ENCODE measurements around the gene RALB. TPM values are rescaled to one million over a fixed set of nuclear protein-coding genes. Genes with fewer than 3 reads are reported as not detected.

RALB gene
- total RNA-seq, 6 donors from 2014 or later = 23.0 to 85.8 (median 46.5) TPM

DNA sequence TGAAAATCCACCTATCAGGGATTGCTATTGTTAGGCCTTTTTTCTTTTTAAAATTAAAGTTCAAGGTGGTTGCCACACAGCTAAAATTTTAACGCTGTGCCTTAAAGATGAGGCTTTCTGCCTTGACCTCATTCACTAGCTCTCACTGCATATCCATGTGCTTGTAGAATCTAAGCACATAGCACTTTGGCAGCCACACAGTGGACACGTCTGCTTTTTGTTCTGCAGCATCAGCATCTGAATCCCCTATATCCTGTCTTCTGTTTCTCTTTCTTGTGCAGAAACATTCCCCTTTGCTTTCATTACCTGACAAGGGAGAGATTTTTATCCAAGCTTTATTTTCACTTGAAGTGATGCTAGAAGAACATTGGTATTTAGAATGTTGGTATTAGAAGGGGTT lies 38.1 kb downstream of the RALB start:
- WGBS, 2 donors = 79 to 88% methylated on average over 2 of the region's 2 CpGs
- no peak overlapping the region for H3K4me3 ChIP-seq
- no peaks in the 10 kb centered on the region for H3K27me3 ChIP-seq
- H3K4me1 ChIP-seq = peaks cover 10 to 22% (median 20%) of the 10 kb centered on the region in 4 donors
- H3K9me3 ChIP-seq = no peaks in the 10 kb centered on the region
- peaks cover 0 to 63% (median 17%) of the 10 kb centered on the region in 4 donors for H3K36me3 ChIP-seq
- no peak for ATAC-seq (ENCODE audit: low FRiP score in 2 of 2)
- no peak for DNase-seq
- no peak overlapping the region for H3K27ac ChIP-seq
- TF ChIP-seq EP300 (IDR thresholded peaks at IDR 0.05) = no peak
- no peak for TF ChIP-seq POLR2A (IDR thresholded peaks at IDR 0.05)
- no peak for TF ChIP-seq POLR2AphosphoS5 (IDR thresholded peaks at IDR 0.05)

DNA sequence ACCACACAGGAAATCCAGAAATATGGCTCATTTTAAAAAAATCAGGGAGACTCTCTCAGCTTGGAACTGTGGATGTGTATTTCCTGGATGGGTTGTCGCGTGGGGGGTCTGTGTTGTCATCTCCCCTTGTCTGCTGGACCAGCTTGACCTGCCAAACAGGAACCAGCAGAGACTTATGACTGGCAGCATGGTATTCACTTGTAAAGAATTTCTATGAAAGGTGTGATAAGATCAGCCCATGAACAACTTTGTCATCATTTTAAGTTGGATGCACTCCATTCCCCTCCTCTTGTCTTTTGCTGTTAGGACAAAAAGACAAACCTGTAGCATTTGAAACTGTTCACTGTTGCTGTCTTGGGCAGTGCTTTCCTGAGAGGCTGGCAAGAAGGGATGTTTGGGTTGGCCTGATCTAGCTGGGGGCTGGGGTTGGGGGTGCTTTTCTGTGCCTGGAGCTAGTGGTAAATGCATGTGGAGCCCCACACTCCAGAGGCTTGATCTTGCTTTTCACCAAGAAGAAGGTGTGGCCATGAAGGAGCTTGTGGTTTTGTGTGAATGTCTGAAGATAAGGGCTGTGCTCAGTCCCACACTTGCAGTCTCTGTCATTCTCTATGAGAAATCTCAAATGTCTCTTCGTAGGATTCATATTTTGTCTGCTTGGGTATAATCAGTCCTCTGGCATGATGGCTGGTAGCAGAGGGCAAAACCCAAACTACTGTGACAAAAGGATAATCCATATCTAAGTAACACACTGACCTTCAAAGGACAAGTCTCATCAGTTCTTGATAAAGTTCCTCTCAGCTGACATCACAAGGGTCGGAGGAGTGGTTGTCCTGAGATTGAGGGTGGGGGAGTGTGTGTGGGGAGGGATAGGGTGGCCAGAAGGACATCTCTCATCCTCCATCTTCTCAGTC lies 39.0 kb downstream of the RALB start:
- Histone ChIP-seq H3K36me3 (peaks cover 0 to 70% (median 18%) of the 10 kb centered on the region in 4 donors), H3K27ac (peak overlapping the region in 2 of 4 donors; percentile 10 to 68), H3K9me3 (no peaks in the 10 kb centered on the region), H3K4me3 (no peak overlapping the region), H3K4me1 (peaks cover 10 to 22% (median 20%) of the 10 kb centered on the region in 4 donors), H3K27me3 (no peaks in the 10 kb centered on the region)
- 70% methylated on average over 4 of the region's 4 CpGs for WGBS, 2 donors
- TF ChIP-seq, protein P1, sequence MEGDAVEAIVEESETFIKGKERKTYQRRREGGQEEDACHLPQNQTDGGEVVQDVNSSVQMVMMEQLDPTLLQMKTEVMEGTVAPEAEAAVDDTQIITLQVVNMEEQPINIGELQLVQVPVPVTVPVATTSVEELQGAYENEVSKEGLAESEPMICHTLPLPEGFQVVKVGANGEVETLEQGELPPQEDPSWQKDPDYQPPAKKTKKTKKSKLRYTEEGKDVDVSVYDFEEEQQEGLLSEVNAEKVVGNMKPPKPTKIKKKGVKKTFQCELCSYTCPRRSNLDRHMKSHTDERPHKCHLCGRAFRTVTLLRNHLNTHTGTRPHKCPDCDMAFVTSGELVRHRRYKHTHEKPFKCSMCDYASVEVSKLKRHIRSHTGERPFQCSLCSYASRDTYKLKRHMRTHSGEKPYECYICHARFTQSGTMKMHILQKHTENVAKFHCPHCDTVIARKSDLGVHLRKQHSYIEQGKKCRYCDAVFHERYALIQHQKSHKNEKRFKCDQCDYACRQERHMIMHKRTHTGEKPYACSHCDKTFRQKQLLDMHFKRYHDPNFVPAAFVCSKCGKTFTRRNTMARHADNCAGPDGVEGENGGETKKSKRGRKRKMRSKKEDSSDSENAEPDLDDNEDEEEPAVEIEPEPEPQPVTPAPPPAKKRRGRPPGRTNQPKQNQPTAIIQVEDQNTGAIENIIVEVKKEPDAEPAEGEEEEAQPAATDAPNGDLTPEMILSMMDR (IDR thresholded peaks at IDR 0.05) = no peak
- no peak for TF ChIP-seq EP300 (IDR thresholded peaks at IDR 0.05)
- no peak for TF ChIP-seq POLR2AphosphoS5 (IDR thresholded peaks at IDR 0.05)
- no peak for TF ChIP-seq POLR2A (IDR thresholded peaks at IDR 0.05)
- DNase-seq = no peak
- ATAC-seq (ENCODE audit: low FRiP score in 2 of 2) = no peak

DNA sequence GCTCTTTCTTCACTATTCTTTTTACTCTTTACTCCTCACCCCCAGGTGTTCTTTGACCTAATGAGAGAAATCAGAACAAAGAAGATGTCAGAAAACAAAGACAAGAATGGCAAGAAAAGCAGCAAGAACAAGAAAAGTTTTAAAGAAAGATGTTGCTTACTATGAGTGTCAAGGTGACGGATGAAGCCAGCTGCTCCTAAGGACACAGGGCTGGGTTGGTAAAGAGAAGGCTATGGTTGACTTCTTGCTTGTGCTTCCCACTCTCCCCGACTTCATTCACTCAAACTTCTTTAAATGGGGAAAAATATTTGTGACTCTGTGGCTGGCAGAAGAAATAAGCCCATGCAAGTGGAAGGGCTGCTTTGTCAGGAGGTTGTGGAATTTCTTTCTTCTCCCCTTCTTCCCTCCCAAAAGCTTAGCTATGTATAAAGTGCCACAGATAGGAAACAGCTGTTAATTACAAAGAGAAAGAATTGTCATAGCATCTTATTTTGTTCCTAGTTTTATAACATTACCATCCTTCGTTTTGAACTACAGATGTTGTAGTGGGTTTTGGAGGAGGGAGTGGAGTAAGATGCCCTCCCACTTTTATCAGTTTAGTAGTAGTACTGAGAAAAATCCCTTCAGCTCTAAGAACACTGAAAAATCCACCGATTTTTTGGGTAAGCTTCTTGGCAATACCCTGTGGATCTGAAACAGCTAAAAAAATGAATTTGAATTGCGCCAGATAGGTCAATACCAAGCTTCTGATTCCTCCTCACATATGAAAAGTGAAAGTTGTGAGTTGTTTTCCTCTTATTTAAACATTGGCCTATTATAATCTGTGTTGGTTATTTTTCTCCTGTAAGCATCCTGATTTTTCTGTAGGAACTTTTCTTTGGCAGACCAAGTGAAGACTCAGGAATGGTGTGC lies 40.7 kb downstream of the RALB start:
- 65 to 68% methylated on average over 5 of the region's 5 CpGs for WGBS, 2 donors
- TF ChIP-seq POLR2AphosphoS5 (IDR thresholded peaks at IDR 0.05) (no peak), EP300 (IDR thresholded peaks at IDR 0.05) (no peak), POLR2A (IDR thresholded peaks at IDR 0.05) (no peak)
- TF ChIP-seq, protein P1 (IDR thresholded peaks at IDR 0.05) = no peak
- Histone ChIP-seq H3K4me1 (peaks cover 0 to 18% (median 8%) of the 10 kb centered on the region in 4 donors), H3K27ac (peak overlapping the region; percentile 19 to 68 (median 34)), H3K27me3 (no peaks in the 10 kb centered on the region), H3K36me3 (peaks cover 0 to 81% (median 20%) of the 10 kb centered on the region in 4 donors), H3K4me3 (no peak overlapping the region), H3K9me3 (no peaks in the 10 kb centered on the region)
- DNase-seq (no peak), ATAC-seq (ENCODE audit: low FRiP score in 2 of 2) (no peak)

GRCh38 chr2:120294008-120294340 lies 41.3 kb downstream of the RALB start:
- peak in 1 of 2 donors; percentile 62 for ATAC-seq (ENCODE audit: low FRiP score in 2 of 2)
- Histone ChIP-seq H3K36me3 (peaks cover 0 to 80% (median 20%) of the 10 kb centered on the region in 4 donors), H3K27ac (peak overlapping the region; percentile 19 to 44 (median 22))

More at GRCh38 chr2:120294008-120294340, 41.3 kb downstream of the RALB start:
- no peaks in the 10 kb centered on the region for H3K27me3 ChIP-seq
- DNase-seq = no peak
- TF ChIP-seq POLR2A (IDR thresholded peaks at IDR 0.05) = no peak
- no peak for TF ChIP-seq EP300 (IDR thresholded peaks at IDR 0.05)
- no peak for TF ChIP-seq POLR2AphosphoS5 (IDR thresholded peaks at IDR 0.05)
- TF ChIP-seq, protein P1 (IDR thresholded peaks at IDR 0.05) = no peak
- WGBS, 2 donors = 50 to 80% methylated on average over 3 of the region's 3 CpGs
- no peaks in the 10 kb centered on the region for H3K9me3 ChIP-seq
- no peak overlapping the region for H3K4me3 ChIP-seq
- peaks cover 0 to 18% (median 8%) of the 10 kb centered on the region in 4 donors for H3K4me1 ChIP-seq

Measured in upper lobe of left lung (tissue), 6 donors.